Mucosa of rectum (tissue), 2 donors: ENCODE measurements around the gene DYSF.

Experiments
- H3K27ac ChIP-seq, 2 donors: one replicate each; pipeline ENCODE4 v1.7.0; 2013; ENCODE audit warnings: inconsistent platforms in 2 of 2, low read depth in 2 of 2, low read length in 2 of 2
- H3K27me3 ChIP-seq, 2 donors: one replicate each; pipeline ENCODE4 v1.7.0; 2013; ENCODE audit warnings: low read length in 2 of 2; ENCODE audit not compliant: control insufficient read depth in 2 of 2, insufficient read depth in 2 of 2
- H3K36me3 ChIP-seq, 2 donors: one replicate each; pipeline ENCODE4 v1.7.0; 2013; ENCODE audit warnings: low read length in 2 of 2; ENCODE audit not compliant: control insufficient read depth in 2 of 2, insufficient read depth in 2 of 2
- H3K4me1 ChIP-seq, 2 donors: one replicate each; pipeline ENCODE4 v1.7.0; 2013; ENCODE audit warnings: low read length in 2 of 2, mild to moderate bottlenecking in 1 of 2; ENCODE audit not compliant: control insufficient read depth in 2 of 2, insufficient read depth in 2 of 2
- H3K4me3 ChIP-seq, 2 donors: one replicate each; pipeline ENCODE4 v1.7.0; 2013; ENCODE audit warnings: low read length in 2 of 2
- H3K9ac ChIP-seq, 2 donors: one replicate each; pipeline ENCODE4 v1.7.0; 2013; ENCODE audit warnings: low read length in 2 of 2, low read depth in 1 of 2, mild to moderate bottlenecking in 1 of 2
- H3K9me3 ChIP-seq, 2 donors: one replicate each; pipeline ENCODE4 v1.7.0; 2013; ENCODE audit warnings: low read length in 2 of 2; ENCODE audit not compliant: control insufficient read depth in 2 of 2
- donor health status: healthy.
- donor health status: Normal muscosa, but diverticular disease.

DYSF gene

DNA sequence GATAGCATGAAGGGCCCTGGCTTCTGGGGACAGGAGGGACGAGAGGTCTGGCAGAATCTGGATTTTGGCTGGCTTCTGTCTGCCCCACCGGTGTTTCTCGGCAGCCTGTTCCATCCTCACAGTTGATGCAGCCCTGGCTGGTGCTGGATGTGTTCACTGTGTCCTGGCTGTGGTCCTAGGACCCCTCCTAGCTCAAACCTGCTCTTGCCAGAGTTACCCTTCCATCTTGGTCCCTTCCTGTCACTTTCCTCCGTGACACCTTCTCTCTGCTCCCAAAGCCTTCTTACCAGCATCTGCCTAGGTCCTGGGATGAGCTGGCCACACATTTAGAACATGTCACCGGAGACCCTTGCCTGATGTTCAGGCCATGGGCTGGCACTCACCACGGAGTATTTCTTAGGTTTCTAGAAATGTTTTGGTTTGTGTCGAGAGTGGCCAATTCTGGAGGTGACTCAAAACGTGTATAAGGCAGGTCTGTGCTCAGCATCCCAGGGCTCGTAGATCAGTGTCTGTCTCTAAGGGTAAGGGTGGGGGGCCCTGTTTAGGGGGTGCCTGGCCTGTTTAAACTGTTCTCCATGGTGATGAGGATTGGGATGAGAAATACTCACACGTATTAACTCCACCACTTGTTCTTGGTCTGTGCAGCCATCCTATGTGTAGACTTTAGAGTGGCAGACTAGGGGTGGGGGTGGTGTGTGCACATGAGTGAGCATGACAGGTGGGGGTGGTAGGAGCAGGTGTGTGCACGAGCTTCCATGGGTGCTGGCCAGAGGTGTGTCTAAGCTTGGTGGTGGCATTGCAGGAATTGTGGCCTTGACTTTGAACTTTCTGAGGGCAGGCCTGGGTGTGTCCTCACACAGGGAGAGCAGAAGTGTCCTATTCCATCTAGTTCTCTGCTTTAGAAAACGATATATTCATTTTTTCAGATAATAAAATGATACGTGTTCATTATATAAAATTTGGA lies 162.7 kb downstream of the DYSF start:
- Histone ChIP-seq H3K4me1 (no peaks in the 10 kb centered on the region), H3K4me3 (no peak overlapping the region), H3K9ac (no peak overlapping the region), H3K9me3 (no peaks in the 10 kb centered on the region), H3K27ac (no peak overlapping the region), H3K36me3 (no peaks in the 10 kb centered on the region), H3K27me3 (no peaks in the 10 kb centered on the region)

DNA sequence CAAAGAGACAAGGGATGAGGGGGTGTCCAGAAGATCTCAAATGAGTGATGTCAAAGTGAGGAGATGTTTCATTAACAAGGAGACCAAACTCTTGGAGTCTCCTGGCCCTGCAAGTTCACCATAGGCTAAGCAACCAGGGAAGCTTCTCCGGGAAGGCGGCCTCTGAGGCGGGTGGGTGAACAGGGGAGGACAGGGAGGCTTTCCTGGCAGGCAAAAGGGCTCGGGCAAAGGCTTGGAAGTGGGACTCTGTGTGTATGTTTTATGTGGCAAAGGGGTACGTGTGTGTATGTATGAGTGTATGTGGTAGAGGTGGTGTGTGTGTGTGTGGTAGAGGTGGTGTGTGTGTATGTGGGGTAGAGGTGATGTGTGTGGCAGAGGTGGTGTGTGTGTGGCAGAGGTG lies 163.9 kb downstream of the DYSF start:
- Histone ChIP-seq H3K27ac (no peak overlapping the region), H3K27me3 (no peaks in the 10 kb centered on the region), H3K9me3 (no peaks in the 10 kb centered on the region), H3K4me3 (no peak overlapping the region), H3K36me3 (no peaks in the 10 kb centered on the region), H3K9ac (no peak overlapping the region), H3K4me1 (no peaks in the 10 kb centered on the region)

DNA sequence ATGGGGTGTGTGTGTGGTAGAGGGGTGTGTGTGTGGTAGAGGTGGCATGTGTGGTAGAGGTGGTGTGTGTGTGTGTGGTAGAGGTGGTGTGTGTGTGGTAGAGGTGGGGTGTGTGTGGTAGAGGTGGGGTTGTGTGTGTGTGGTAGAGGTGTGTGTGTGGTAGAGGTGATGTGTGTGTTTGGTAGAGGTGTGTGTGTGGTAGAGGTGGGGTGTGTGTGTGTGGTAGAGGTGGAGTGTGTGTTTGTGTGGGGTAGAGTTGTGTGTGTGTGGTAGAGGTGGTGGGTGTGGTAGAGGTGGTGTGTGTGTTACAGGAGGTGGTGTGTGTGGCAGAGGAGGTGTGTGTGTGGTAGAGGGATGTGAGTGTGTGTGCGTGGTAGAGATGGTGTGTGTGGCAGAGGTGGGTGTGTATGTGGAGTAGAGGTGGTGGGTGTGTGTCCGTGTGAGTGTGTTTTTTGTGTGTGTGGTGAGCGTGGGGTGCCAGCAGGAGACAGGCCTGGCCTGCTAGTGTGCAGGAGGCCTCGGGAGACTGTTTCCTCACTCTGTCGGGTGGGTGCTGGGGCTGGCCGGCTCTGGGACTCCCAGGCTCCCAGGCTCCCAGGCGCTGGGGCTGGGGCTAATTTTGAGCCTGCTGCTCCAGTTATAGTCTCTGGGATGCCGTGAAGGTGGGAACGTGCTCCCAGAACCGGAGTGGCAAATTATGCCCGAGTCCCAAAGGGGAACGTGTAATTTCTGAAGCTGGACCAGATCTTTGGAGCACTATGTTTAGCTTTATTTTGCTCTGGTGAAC lies 165.2 kb downstream of the DYSF start:
- Histone ChIP-seq H3K9ac (no peak overlapping the region), H3K36me3 (no peaks in the 10 kb centered on the region), H3K9me3 (no peaks in the 10 kb centered on the region), H3K27ac (no peak overlapping the region), H3K4me3 (no peak overlapping the region), H3K27me3 (no peaks in the 10 kb centered on the region), H3K4me1 (no peaks in the 10 kb centered on the region)

DNA sequence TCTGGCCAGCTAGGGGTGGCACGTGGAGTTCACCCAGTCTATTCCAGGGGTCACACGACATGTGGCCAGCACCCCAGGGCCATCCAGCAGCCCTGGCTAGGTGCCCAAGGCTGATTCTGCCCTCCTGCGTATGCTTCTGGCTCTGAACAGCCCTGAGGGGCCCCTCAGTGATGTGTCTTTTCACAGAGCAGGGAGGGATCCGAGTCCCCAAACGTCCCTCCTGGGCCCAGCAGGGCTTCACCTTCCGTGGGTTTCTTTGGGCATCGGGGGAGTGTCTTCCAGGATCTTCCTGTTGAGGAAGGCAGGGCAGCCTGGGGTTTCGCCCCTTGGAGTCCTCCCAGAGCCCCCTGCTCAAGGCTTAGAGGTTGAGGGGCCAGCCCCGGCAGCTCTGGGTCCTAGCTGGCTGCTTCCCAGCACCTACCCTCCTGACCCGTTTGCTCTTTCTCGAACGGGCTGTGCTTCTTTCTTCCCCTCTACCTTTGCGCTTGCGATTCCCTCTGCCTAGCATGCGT lies 165.9 kb downstream of the DYSF start:
- Histone ChIP-seq H3K36me3 (no peaks in the 10 kb centered on the region), H3K9ac (no peak overlapping the region), H3K9me3 (no peaks in the 10 kb centered on the region), H3K27ac (no peak overlapping the region), H3K4me3 (no peak overlapping the region), H3K4me1 (no peaks in the 10 kb centered on the region), H3K27me3 (no peaks in the 10 kb centered on the region)

DNA sequence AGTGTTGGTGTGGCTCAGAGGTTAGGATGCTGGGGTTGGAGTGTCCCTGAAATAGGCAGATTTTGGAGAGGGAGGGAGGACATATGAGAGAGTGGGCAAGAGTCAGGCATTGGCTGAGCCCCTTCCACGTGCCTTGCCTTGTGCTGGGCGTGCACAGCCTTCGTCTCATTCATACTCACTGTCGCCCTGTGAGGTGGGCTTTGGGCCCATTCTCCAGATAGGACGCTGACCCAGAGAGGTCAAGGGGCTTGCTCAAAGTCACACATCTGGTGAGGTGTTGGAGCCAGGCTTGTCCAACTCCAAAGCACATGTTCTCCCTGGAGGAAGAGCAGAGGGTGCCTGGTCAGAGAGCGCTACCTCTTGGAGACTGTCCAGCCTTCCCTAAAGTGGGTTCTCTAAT lies 166.8 kb downstream of the DYSF start:
- no peaks in the 10 kb centered on the region for H3K4me1 ChIP-seq
- H3K27me3 ChIP-seq: no peaks in the 10 kb centered on the region
- H3K9me3 ChIP-seq: no peaks in the 10 kb centered on the region
- no peak overlapping the region for H3K4me3 ChIP-seq
- H3K9ac ChIP-seq: no peak overlapping the region
- H3K27ac ChIP-seq: no peak overlapping the region
- H3K36me3 ChIP-seq: no peaks in the 10 kb centered on the region

DNA sequence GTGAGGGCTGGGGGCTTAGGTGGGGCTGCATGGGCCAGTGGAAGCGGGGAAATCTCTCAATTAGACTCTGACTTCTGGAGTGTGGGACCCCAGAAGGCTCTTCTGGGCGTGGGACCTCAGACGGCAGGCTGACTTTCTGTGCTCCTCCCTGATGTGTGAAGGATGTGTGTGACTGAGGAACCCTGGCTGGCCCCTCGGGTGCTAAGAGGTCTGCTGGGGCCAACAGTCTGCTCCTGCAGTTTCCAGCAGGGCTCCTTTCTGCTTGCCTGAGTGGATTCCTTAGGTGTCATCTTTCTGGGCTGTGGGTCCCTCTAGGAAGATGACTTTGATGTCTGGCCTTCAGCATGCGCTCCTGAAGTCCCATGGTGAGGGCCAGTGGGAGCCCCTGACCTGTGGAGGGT lies 167.5 kb downstream of the DYSF start:
- Histone ChIP-seq H3K27ac (no peak overlapping the region), H3K9me3 (no peaks in the 10 kb centered on the region), H3K27me3 (no peaks in the 10 kb centered on the region), H3K4me1 (no peaks in the 10 kb centered on the region), H3K36me3 (no peaks in the 10 kb centered on the region), H3K4me3 (no peak overlapping the region), H3K9ac (no peak overlapping the region)

DNA sequence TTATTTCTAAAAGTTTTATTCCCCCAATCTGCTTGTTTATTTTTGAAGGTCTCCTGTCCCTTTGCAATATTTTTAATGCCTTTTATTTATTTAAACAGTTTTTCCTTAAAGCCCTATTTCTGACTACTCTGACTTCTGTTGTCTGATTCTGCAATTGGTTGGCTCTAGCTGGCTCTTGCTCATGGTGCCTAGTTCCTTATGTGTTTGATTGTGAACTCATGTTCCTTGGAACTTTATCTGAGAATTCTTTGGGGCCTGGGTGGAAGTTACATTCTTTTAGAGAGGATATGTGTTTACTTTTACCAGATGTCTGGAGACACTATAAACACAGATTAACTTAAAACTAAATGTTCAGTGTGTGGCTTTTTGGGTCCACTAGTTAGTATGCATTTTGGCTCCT lies 175.9 kb downstream of the DYSF start:
- H3K4me1 ChIP-seq: no peaks in the 10 kb centered on the region
- H3K4me3 ChIP-seq: no peak overlapping the region
- no peaks in the 10 kb centered on the region for H3K9me3 ChIP-seq
- no peaks in the 10 kb centered on the region for H3K36me3 ChIP-seq
- H3K27me3 ChIP-seq: peaks cover 0 to 4% of the 10 kb centered on the region in 2 donors
- H3K9ac ChIP-seq: no peak overlapping the region
- no peak overlapping the region for H3K27ac ChIP-seq

DNA sequence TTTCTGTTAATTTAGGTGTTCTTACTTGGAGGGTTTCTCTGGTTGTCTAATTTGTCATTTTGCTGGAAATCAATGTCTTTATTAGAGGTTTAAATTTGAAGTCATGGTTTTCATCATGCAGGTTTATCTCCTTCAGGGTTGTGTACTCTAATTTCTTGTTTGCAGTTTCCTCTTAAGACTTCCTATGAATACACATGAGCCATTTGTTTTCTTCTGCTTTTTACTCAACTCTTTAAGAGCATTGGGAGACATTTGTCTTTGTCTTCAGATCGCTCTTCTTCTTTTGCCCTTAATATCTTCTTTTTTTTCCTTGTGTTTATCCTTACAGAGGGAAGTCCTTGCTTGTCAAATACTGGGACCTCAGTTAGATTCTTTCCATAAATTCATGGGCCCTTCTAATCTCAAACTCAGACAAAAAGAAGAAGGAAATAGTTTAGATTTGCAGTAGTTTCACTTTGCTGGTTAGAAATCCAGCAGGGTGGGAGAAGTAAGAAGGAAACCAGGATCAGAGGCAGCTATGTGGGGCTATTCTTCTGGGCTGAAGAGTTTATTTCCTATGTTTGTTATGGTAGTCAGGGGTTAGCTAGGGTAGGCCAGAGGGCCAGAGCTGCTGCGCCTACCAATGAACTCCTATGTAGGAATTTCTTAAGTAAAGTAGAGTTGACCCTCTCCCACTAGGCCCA lies 176.6 kb downstream of the DYSF start:
- H3K4me3 ChIP-seq: no peak overlapping the region
- no peak overlapping the region for H3K9ac ChIP-seq
- no peaks in the 10 kb centered on the region for H3K4me1 ChIP-seq
- peaks cover 0 to 4% of the 10 kb centered on the region in 2 donors for H3K27me3 ChIP-seq
- peak overlapping the region in 1 of 2 donors; percentile 18 for H3K27ac ChIP-seq
- no peaks in the 10 kb centered on the region for H3K9me3 ChIP-seq
- no peaks in the 10 kb centered on the region for H3K36me3 ChIP-seq

DNA sequence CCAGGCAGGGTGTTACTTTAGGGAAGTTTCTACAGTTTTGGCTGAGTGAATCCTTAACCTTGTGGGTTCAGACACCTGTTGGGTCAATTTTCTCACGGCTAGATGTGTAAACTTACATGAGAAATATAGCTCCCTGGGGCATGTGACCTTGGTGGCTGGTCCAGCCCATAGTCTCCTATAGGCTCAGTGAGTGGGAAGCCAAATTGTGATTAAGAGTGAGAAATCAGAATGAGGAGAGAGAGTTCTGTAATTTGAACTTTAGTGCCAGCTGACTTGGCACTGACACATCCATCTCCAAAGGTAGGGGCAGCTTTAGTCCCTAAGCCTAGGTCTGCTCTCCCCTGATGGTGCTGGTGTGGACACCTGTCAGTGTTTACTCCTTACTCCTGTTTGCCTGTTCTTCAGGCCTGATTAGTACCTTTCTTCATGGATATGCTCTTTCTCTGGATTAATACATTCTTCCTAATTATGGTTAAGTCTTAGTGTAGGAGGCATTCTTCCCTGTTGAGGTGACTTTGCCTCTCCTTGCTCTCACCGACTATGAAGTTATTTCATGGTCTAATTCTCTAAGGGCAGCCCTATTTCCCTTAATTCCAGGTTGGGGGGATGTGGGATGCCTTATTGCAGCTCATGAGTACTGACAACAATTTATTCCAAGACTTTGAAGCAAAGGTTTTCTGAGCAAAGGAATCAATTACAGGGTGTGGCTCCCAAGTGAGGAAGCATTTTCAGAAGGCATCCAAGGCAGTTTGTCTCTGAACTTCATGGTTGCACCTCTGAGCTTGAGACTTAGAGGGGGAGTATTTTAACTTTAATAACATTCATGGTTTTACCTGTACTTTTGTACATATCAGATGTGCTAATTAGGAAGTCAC lies 177.3 kb downstream of the DYSF start:
- no peaks in the 10 kb centered on the region for H3K4me1 ChIP-seq
- H3K27me3 ChIP-seq: peaks cover 0 to 4% of the 10 kb centered on the region in 2 donors
- H3K4me3 ChIP-seq: no peak overlapping the region
- no peak overlapping the region for H3K9ac ChIP-seq
- no peaks in the 10 kb centered on the region for H3K36me3 ChIP-seq
- H3K27ac ChIP-seq: peak overlapping the region in 1 of 2 donors; percentile 14
- H3K9me3 ChIP-seq: no peaks in the 10 kb centered on the region
